HG02642 (cell line): Measurements from ENCODE around the gene RABEP2.
"Not testable (repeated sequence)": the region's sequence is repeated elsewhere in the genome, so short reads cannot be mapped to it uniquely, and the experiment has no call there.

Source experiments
- ATAC-seq: cut with Tn5 transposase; IDR thresholded peaks from one replicate; pipeline ENCODE4 v1.9.1; 2021; ENCODE audit warnings: mild to moderate bottlenecking; ENCODE audit not compliant: unreplicated experiment, poor library complexity

RABEP2 gene

GRCh38 chr16:28924762-28925385 is at the start of gene RABEP2:
RABEP2 (minus strand) TSS chr16:28925238; CDS start chr16:28925163, 75 bp downstream.
- peak; percentile 66 for ATAC-seq

GRCh38 chr16:28974437-28975157 is 49.6 kb upstream of the RABEP2 start, which contains the start of gene SPNS1:
SPNS1 (plus strand) TSS chr16:28974778; CDS start chr16:28975152, 374 bp downstream.
- ATAC-seq, result peak; percentile 93

GRCh38 chr16:28974007-28974436 is 49.0 kb upstream of the RABEP2 start:
- ATAC-seq, result peak; percentile 10

GRCh38 chr16:28969696-28970095 is 44.7 kb upstream of the RABEP2 start:
- not testable (repeated sequence) for ATAC-seq

- no peak for ATAC-seq
These were observed 42.1 kb upstream of the RABEP2 start for GRCh38 chr16:28967156-28967555.

- no peak for ATAC-seq
These were observed 39.5 kb upstream of the RABEP2 start for GRCh38 chr16:28964496-28964895.

- no peak for ATAC-seq
These were observed 39.0 kb upstream of the RABEP2 start for GRCh38 chr16:28964072-28964471.

GRCh38 chr16:28958836-28959235 is 33.8 kb upstream of the RABEP2 start:
- no peak for ATAC-seq

GRCh38 chr16:28958216-28958615 is 33.2 kb upstream of the RABEP2 start:
- no peak for ATAC-seq

GRCh38 chr16:28951410-28951943 is 26.4 kb upstream of the RABEP2 start:
- no peak for ATAC-seq

GRCh38 chr16:28950648-28951409 is 25.8 kb upstream of the RABEP2 start, which contains the start of gene NFATC2IP:
NFATC2IP (plus strand) TSS chr16:28950937; CDS start chr16:28951012, 75 bp downstream.
- ATAC-seq, result peak; percentile 91

GRCh38 chr16:28946681-28947080 is 21.6 kb upstream of the RABEP2 start:
- ATAC-seq, result no peak

- ATAC-seq, result no peak
These were observed 18.2 kb upstream of the RABEP2 start for GRCh38 chr16:28943281-28943680.

- not testable (repeated sequence) for ATAC-seq
These were observed 14.8 kb upstream of the RABEP2 start for GRCh38 chr16:28939825-28940224.

GRCh38 chr16:28938721-28939120 is 13.7 kb upstream of the RABEP2 start:
- ATAC-seq, result no peak

GRCh38 chr16:28937222-28937876 is 12.3 kb upstream of the RABEP2 start:
- ATAC-seq, result no peak

- no peak for ATAC-seq
These were observed 11.7 kb upstream of the RABEP2 start for GRCh38 chr16:28936784-28937155.

GRCh38 chr16:28935924-28936783 is 11.1 kb upstream of the RABEP2 start:
- ATAC-seq, result peak; percentile 67

GRCh38 chr16:28935346-28935745 is 10.3 kb upstream of the RABEP2 start:
- no peak for ATAC-seq
